HFFc6 (cell line): ENCODE data around the gene KLF3. TPM values are rescaled to one million over a fixed set of nuclear protein-coding genes. Genes with fewer than 3 reads are reported as not detected.
A peak's percentile ranks its signal among the peaks of the same experiment; 100 is the strongest.

Experiments
- DNase-seq: peaks from one replicate; pipeline ENCODE4 v3.0.0-alpha.2; 2018
- H3K27ac Mint-ChIP-seq: 2 replicates; pipeline ENCODE4 v1.8.0; 2020; ENCODE audit warnings: mild to moderate bottlenecking, mixed read lengths
- H3K27me3 Mint-ChIP-seq: 2 replicates; pipeline ENCODE4 v1.8.0; 2021; ENCODE audit warnings: mild to moderate bottlenecking, moderate library complexity, mixed read lengths; ENCODE audit not compliant: insufficient read depth
- H3K36me3 Mint-ChIP-seq: 2 replicates; pipeline ENCODE4 v1.8.0; 2021; ENCODE audit warnings: low read depth, mixed read lengths
- H3K4me1 Mint-ChIP-seq: 2 replicates; pipeline ENCODE4 v1.8.0; 2020; ENCODE audit warnings: low read depth, mixed read lengths
- H3K4me3 Mint-ChIP-seq: 2 replicates; pipeline ENCODE4 v1.8.0; 2020; ENCODE audit warnings: mild to moderate bottlenecking, moderate library complexity, mixed read lengths
- H3K9me3 Mint-ChIP-seq: 2 replicates; pipeline ENCODE4 v1.8.0; 2020; ENCODE audit warnings: mild to moderate bottlenecking, mixed read lengths
- total RNA-seq, 6 experiments: library from RNA; stranded (reverse); fragmentation: NEBNext Ultra II Directional; extraction: Animal tissue kit (Norgen Biotek cat#: 25700); gene quantifications; 2 replicates in 1 of 6; 3 replicates in 5 of 6; pipeline ENCODE4 v1.2.3, GENCODE V29; 2021
- TF ChIP-seq, protein P1 (sequence below): fragments of 200-600 bp; sonication (generic); IDR thresholded peaks from 2 replicates; pipeline ENCODE4 v1.5.0; 2021; ENCODE audit warnings: antibody characterized with exemption, mild to moderate bottlenecking

KLF3 gene
- total RNA-seq, 6 experiments from 2014 or later: 10.7 to 17.1 (median 14.0) TPM

DNA sequence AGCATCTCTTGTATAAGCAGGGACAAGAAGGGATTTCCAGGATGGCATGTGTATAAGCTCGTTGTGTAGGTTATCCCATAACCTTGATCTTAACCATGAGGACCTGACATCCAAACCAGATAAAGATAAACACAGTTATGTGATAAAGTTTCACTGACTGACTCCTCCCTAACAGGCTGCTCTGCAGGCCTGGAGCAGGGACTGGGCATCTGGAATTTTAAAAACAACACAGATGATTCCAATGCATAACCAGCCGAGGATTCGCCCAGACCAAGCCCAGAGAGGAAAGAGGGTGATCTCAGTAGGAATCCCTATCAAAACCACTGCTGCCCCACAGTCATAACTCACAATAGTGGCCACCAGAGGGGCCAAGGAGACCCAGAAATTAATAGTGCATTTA lies 22.7 kb downstream of the KLF3 start:
- TF ChIP-seq, protein P1, sequence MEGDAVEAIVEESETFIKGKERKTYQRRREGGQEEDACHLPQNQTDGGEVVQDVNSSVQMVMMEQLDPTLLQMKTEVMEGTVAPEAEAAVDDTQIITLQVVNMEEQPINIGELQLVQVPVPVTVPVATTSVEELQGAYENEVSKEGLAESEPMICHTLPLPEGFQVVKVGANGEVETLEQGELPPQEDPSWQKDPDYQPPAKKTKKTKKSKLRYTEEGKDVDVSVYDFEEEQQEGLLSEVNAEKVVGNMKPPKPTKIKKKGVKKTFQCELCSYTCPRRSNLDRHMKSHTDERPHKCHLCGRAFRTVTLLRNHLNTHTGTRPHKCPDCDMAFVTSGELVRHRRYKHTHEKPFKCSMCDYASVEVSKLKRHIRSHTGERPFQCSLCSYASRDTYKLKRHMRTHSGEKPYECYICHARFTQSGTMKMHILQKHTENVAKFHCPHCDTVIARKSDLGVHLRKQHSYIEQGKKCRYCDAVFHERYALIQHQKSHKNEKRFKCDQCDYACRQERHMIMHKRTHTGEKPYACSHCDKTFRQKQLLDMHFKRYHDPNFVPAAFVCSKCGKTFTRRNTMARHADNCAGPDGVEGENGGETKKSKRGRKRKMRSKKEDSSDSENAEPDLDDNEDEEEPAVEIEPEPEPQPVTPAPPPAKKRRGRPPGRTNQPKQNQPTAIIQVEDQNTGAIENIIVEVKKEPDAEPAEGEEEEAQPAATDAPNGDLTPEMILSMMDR: no peak
- H3K4me3 Mint-ChIP-seq: no peak overlapping the region
- peaks cover 39% of the 10 kb centered on the region for H3K4me1 Mint-ChIP-seq
- H3K27ac Mint-ChIP-seq: no peak overlapping the region
- DNase-seq: no peak
- H3K36me3 Mint-ChIP-seq: peaks cover 33% of the 10 kb centered on the region
- no peaks in the 10 kb centered on the region for H3K9me3 Mint-ChIP-seq
- no peaks in the 10 kb centered on the region; the same call in 1 of the 2 replicates for H3K27me3 Mint-ChIP-seq

DNA sequence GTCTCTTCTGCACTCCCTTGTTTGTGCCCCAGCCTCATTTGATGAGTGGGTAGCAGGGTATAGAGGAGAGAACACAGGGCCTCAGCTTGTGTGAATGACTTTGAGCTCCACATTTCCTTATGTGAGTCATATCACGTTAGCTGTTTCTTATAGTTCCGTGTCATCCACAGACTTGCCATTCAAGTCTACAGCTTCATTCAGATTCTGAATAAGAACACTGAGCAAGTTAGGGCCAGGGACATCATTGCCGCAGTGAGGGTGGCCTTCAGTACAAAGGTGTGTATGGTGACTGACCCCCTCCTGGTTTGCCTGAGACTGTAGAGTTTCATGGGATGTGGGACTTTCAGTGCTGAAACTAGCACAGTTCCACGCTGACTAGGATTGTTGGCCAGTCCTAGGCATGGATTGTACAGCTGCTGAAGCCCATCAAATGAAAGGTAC lies 23.6 kb downstream of the KLF3 start:
- H3K4me3 Mint-ChIP-seq: no peak overlapping the region
- peak overlapping the region; percentile 4; the same call in 1 of the 2 replicates for H3K27ac Mint-ChIP-seq
- peaks cover 40% of the 10 kb centered on the region for H3K4me1 Mint-ChIP-seq
- TF ChIP-seq, protein P1: no peak
- H3K36me3 Mint-ChIP-seq: peaks cover 32% of the 10 kb centered on the region
- H3K9me3 Mint-ChIP-seq: no peaks in the 10 kb centered on the region
- no peak for DNase-seq
- H3K27me3 Mint-ChIP-seq: no peaks in the 10 kb centered on the region; the same call in 1 of the 2 replicates

DNA sequence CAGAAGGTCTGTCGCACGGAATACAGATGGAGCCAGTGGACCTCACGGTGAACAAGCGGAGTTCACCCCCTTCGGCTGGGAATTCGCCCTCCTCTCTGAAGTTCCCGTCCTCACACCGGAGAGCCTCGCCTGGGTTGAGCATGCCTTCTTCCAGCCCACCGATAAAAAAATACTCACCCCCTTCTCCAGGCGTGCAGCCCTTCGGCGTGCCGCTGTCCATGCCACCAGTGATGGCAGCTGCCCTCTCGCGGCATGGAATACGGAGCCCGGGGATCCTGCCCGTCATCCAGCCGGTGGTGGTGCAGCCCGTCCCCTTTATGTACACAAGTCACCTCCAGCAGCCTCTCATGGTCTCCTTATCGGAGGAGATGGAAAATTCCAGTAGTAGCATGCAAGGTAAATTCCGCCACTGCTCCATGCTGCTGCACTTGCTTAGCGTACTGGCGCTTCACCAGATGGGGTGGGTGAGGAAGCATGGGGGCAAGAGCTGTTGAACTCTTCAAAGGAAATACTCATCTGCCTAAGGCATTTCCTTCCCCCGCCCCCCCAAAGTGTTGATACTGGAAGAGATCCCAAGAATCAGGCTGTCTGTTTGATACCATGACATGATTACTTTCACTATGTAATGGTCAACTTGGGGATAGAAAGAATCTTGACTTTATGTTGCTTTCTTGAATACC lies 24.8 kb downstream of the KLF3 start:
- no peak overlapping the region for H3K4me3 Mint-ChIP-seq
- TF ChIP-seq, protein P1: no peak
- H3K4me1 Mint-ChIP-seq: peaks cover 39% of the 10 kb centered on the region
- H3K36me3 Mint-ChIP-seq: peaks cover 37% of the 10 kb centered on the region
- H3K27me3 Mint-ChIP-seq: no peaks in the 10 kb centered on the region; the same call in 1 of the 2 replicates
- DNase-seq: no peak
- H3K27ac Mint-ChIP-seq: no peak overlapping the region
- H3K9me3 Mint-ChIP-seq: no peaks in the 10 kb centered on the region

DNA sequence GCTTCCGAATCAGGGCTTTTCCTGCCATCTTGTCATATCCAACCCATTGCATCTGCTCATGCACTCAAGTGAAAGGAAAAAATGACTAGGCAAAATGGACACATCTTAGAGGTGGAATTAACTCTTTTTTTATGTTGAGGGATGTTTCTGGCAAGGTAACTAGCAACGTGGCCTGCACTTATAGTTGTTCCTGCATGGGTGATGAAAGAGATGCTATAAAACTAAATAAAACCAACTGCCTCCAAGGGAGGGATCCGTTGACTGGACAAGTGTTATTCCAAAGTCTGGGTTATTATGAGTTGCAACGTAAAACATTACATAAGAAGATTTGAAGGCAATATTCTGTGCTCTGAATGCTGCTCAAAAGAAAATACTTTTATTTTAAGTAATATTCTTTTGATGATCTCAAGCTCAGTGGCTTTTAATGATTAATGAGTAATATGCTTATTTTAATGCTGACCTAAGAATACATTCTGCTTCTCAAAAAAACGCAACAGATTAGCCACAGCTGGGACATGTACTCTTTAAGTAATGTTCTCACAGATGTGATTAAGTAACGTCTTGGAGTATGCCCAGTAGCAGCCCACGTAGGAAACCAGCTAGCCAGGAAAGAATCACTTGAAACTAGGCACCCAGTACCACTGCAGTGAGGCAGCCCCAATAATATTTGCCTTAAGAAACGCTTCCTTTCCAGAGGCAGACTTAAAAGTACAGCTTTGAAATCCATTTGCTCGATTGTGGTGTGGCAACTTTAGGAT lies 27.4 kb downstream of the KLF3 start:
- DNase-seq: peak; percentile 17

DNA sequence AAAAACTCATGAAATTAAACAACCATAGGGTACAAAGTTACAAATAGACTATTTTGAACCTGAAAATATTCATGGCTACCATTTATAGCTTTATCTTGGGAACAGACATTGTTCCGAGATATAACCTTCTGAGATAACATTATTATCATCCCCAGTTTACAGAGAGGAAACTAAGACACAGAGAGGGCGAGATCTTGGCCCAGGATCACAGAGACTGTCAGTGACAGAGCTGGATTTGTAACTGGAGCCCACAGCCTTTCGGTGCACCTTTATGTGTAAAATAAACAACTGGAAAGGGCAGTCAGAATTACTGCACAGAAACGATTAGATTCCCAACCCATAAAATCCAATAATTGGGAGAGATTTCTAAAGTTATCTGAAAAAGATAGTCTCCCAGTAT lies 28.4 kb downstream of the KLF3 start:
- DNase-seq: no peak
- no peak overlapping the region for H3K4me3 Mint-ChIP-seq
- H3K4me1 Mint-ChIP-seq: peaks cover 18% of the 10 kb centered on the region
- H3K27ac Mint-ChIP-seq: no peak overlapping the region
- H3K9me3 Mint-ChIP-seq: no peaks in the 10 kb centered on the region
- no peaks in the 10 kb centered on the region; the same call in none of the 2 replicates for H3K27me3 Mint-ChIP-seq
- H3K36me3 Mint-ChIP-seq: peaks cover 63% of the 10 kb centered on the region
- TF ChIP-seq, protein P1: no peak

More for the DNA sequence above, 27.4 kb downstream of the KLF3 start:
- Mint-ChIP-seq H3K9me3 (no peaks in the 10 kb centered on the region), H3K4me3 (no peak overlapping the region), H3K27me3 (no peaks in the 10 kb centered on the region; the same call in 1 of the 2 replicates), H3K4me1 (peaks cover 28% of the 10 kb centered on the region), H3K27ac (peak overlapping the region; percentile 52; the same call in 1 of the 2 replicates), H3K36me3 (peaks cover 57% of the 10 kb centered on the region)
- TF ChIP-seq, protein P1: no peak
